Brain microvascular endothelial cell (primary cell): ENCODE results near the gene PADI2.

ENCODE experiments used
- DNase-seq: peaks from one replicate; pipeline ENCODE4 v3.0.0-alpha.2; 2020
- H3K27ac ChIP-seq: fragments of 250-450 bp; sonication (Bioruptor Pico); 2 replicates; pipeline ENCODE4 v1.5.1; 2020; ENCODE audit warnings: mild to moderate bottlenecking, moderate library complexity
- H3K27me3 ChIP-seq: fragments of 250-450 bp; sonication (Bioruptor Pico); replicated peaks from 2 replicates; pipeline ENCODE4 v1.5.1; 2020; ENCODE audit warnings: mild to moderate bottlenecking
- H3K36me3 ChIP-seq: fragments of 250-450 bp; sonication (Bioruptor Pico); replicated peaks from 2 replicates; pipeline ENCODE4 v1.5.1; 2020; ENCODE audit warnings: mild to moderate bottlenecking
- H3K4me3 ChIP-seq: 2 replicates; pipeline ENCODE4 v1.5.1; 2011; ENCODE audit warnings: low read depth, mild to moderate bottlenecking, control low read depth, low read length, moderate library complexity
- CTCF ChIP-seq: IDR thresholded peaks from 2 replicates; pipeline ENCODE4 v1.5.1; 2011; ENCODE audit warnings: low read depth, mild to moderate bottlenecking, moderate library complexity, low read length, control low read depth, inconsistent platforms; ENCODE audit errors: missing control alignments
- in situ Hi-C: cut with HindIII; loops from 2 replicates; pipeline ENCODE4 v1.10.0; 2017; ENCODE audit warnings: low sequenced_read_pairs, low pct_ligation_motif_present

PADI2 gene

DNA sequence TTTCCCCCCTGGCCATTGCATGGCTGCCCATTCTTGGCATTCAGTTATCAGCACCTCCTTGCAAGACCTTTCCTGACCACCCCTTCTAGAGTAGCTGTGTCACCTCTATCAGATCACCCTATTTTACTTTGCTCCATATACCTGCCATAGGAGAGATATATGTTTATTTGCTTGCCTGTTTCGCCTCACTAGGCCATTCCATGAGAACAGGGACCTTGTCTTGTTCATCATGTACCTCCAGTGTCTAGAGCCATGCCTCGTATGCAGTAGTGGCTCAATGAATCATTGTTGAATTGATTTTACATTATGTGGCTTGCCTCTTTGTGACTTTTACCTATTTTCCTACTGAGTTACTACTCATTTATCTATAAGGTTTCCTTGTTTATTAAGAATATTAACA is 26.4 kb upstream of the PADI2 start:
- in situ Hi-C loops, result no loop called here
- H3K36me3 ChIP-seq, result no peaks in the 10 kb centered on the region

GRCh38 chr1:17143760-17144159 is 24.5 kb upstream of the PADI2 start:
- no peak for DNase-seq
- in situ Hi-C loops, result no loop called here
- H3K4me3 ChIP-seq, result no peak overlapping the region
- no peaks in the 10 kb centered on the region for H3K27me3 ChIP-seq
- H3K36me3 ChIP-seq, result no peaks in the 10 kb centered on the region
- H3K27ac ChIP-seq, result no peak overlapping the region
- no peak for TF ChIP-seq CTCF

More for the DNA sequence above, 26.4 kb upstream of the PADI2 start:
- H3K4me3 ChIP-seq, result no peak overlapping the region
- no peaks in the 10 kb centered on the region for H3K27me3 ChIP-seq
- no peak for DNase-seq
- H3K27ac ChIP-seq, result no peak overlapping the region
- no peak for TF ChIP-seq CTCF

DNA sequence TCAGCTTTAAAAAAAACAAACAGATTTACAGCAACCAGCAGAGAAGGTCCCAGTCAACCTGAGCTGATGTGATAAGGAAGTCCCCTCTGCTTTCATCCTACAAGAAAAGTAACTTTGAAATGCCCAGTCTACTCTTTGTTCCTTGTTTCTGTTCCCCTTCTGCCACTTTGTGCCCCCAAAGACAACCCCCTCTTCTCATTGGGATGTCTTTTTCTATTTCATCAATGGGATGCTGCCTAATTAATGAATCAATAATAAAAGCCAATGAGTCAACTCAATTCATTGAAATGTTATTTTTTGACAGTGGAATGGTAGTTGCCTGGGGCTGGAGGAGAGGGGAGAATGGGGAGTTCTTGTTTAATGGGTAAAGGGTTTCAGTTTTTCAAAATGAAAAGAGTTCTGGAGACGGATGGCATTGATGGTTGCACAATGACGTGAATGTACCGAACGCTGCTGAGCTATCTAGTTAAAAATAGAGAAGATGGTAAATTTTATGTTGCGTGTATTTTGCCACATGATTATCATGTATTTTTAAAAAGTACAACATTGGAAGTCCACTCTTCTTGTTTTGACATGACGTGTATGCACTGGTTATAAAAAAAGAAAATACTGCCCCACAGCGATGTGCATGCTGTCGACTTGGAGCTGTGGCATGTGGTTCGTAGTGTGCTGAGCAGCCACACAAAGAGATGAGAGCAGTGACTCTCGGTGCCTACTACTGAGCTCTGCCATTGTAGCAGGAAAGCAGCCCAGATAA is 22.4 kb upstream of the PADI2 start:
- no peak for TF ChIP-seq CTCF
- Histone ChIP-seq H3K27me3 (no peaks in the 10 kb centered on the region), H3K27ac (no peak overlapping the region), H3K4me3 (no peak overlapping the region), H3K36me3 (no peaks in the 10 kb centered on the region)
- in situ Hi-C loops, result no loop called here
- DNase-seq, result no peak

GRCh38 chr1:17140279-17140678 is 21.0 kb upstream of the PADI2 start:
- in situ Hi-C loops, result no loop called here

DNA sequence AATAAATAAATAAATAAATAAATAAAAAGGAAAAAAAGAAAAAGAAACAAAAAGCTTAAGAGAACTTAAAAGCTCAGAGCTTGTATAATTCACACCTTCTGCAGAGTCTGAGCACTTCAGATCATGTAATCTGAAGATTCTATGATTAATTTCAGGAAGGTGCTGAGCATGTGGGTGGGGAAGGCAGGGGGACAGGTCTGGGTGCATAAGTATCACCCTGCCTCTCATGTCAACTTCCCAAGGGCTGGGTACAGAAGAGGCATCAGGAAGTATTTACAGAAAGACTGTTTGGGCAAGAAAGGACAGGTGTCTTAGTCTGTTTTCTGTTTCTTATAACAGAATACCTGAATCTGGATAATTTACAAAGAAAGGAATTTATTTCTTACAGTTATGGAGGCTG is 20.4 kb upstream of the PADI2 start:
- H3K27me3 ChIP-seq, result no peaks in the 10 kb centered on the region
- DNase-seq, result no peak
- no peak overlapping the region for H3K4me3 ChIP-seq
- in situ Hi-C loops, result no loop called here
- no peak overlapping the region for H3K27ac ChIP-seq
- H3K36me3 ChIP-seq, result no peaks in the 10 kb centered on the region
- TF ChIP-seq CTCF, result no peak

More at GRCh38 chr1:17140279-17140678, 21.0 kb upstream of the PADI2 start:
- no peak for TF ChIP-seq CTCF
- no peaks in the 10 kb centered on the region for H3K27me3 ChIP-seq
- DNase-seq, result no peak
- no peak overlapping the region for H3K4me3 ChIP-seq
- no peaks in the 10 kb centered on the region for H3K36me3 ChIP-seq
- no peak overlapping the region for H3K27ac ChIP-seq

GRCh38 chr1:17137441-17137840 is 18.2 kb upstream of the PADI2 start:
- in situ Hi-C loops, result no loop called here
- Histone ChIP-seq H3K27me3 (no peaks in the 10 kb centered on the region), H3K4me3 (no peak overlapping the region), H3K36me3 (no peaks in the 10 kb centered on the region), H3K27ac (no peak overlapping the region)
- no peak for TF ChIP-seq CTCF
- DNase-seq, result no peak
